C4-2B (cell line): ENCODE results near the gene ABCA9.
"Not testable (repeated sequence)": the region's sequence is repeated elsewhere in the genome, so short reads cannot be mapped to it uniquely, and the experiment has no call there.

Source experiments
- CTCF ChIP-seq: fragments of 450-650 bp; conservative IDR thresholded peaks from 2 replicates; pipeline ENCODE4 v1.5.1; 2017; ENCODE audit warnings: mild to moderate bottlenecking
- ZFX ChIP-seq: fragments of 450-650 bp; IDR thresholded peaks from 2 replicates; pipeline ENCODE4 v1.6.1; 2017

GRCh38 chr17:69072803-69073256 is 12.1 kb upstream of the ABCA9 start:
- not testable (repeated sequence) for TF ChIP-seq CTCF, ZFX
